DMS 273 (cell line): ENCODE measurements around the gene COL18A1.
"Not testable (repeated sequence)": the region's sequence is repeated elsewhere in the genome, so short reads cannot be mapped to it uniquely, and the experiment has no call there.

Experiments used
- DNase-seq: peaks from one replicate; lab custom pipeline; 2025; ENCODE audit not compliant: unreplicated experiment; lab: John Stamatoyannopoulos, UW

COL18A1 gene

DNA sequence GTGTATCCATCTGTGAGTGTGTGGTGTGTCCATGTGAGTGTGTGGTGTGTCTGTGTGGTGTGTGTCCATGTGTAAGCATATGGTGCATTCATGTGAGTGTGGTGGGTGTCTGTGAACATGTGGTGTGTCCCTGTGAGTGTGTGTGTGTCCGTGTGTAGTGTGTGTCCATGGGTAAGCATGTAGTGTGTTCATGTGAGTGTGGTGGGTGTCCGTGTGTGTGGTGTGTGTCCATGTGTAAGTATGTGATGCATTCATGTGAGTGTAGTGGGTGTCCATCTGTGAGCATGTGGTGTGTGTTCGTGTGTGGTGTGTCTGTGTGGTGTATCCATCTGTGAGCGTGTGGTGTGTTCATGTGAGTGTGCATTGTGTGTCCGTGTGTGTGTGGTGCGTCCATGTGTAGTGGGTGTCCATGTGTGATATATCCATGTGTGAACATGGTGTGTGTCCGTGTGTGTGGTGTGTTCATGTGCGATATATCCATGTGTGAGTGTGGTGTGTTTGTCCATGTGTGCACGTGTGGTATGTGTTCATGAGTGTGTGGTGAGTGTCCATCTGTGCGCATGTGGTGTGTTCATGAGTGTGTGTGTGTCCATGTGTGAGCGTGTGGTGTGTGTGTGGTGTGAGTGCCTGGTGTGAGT lies 124.9 kb downstream of the COL18A1 start:
- DNase-seq, result no peak

DNA sequence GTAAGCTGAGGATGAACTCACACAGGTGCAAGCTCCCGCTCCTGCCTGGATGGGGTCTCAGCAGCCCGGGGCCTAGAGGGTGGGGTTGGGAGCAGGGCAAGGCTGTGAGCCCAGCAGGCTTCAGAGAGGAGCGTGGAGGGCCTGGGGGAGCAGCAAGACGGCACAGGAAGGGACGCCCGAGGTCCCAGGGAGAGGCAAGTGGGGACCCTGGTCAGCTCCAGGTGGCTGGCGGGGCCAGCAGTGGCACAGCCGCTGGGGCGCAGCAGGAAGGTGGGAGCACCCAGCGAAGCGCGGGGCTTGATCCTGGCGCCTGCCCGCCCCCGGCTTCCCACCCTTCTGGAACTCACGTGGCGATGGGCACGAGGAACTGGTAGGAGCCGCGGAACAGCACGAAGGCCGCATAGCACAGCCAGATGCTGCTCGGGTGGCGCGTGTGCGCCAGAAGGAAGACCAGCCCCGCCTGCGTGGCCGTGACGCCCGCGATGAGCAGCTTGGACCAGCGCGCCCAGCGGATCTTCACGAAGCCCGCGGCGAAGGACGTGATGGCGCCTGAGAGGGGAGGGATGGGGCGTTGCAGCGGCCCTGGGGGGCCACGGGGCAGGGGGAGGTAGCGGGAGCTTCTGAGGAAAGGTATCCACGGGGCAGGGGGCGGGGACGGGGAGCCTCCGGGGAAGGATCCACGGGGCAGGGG lies 125.6 kb downstream of the COL18A1 start:
- DNase-seq, result no peak

DNA sequence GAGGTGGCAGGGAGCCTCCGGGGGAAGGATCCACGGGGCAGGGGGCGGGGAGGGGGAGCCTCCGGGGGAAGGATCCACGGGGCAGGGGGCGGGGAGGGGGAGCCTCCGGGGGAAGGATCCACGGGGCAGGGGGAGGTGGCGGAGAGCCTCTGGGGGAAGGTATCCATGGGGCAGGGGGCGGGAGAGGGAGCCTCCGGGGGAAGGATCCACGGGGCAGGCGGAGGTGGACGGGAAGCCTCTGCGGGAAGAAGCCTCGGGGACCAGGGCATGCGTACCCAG lies 126.1 kb downstream of the COL18A1 start:
- not testable (repeated sequence) for DNase-seq

DNA sequence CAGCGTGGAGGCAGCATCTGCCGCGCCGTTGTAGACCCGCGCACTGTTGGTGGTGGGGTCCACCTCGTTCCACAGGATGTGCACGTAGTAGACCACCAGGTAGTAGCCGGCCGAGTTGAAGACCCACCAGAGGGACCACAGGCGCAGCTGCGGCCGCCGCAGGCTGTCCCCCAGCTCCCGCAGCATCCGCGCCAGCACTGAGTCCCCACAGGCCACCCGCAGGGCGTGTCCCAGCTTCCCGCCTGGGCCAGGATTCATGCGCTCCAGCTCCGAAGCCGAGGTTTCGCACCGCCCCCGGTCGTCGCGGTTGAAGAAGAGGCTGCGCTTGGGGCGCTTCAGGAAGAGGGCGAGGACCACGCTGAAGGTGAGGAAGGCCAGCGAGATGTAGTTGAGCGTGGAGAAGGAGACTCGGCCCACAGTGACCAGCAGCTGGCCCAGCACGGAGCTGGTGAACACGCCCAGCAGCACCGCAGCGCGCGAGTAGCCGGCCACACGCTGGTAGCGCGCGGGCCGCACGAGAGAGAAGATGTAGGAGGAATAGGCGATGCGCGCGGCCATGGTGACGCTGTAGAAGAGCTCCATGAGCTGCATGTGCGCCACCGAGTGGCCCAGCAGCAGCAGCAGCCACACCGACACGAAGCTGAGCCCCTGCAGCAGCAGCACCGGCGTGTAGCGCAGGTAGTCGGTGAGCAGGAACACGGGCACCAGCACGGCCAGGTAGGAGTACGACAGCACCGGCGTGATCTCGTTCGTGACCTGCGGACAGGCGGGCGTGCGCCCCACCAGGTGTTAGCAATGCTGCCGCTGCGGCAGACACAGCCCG lies 126.6 kb downstream of the COL18A1 start:
- no peak for DNase-seq

DNA sequence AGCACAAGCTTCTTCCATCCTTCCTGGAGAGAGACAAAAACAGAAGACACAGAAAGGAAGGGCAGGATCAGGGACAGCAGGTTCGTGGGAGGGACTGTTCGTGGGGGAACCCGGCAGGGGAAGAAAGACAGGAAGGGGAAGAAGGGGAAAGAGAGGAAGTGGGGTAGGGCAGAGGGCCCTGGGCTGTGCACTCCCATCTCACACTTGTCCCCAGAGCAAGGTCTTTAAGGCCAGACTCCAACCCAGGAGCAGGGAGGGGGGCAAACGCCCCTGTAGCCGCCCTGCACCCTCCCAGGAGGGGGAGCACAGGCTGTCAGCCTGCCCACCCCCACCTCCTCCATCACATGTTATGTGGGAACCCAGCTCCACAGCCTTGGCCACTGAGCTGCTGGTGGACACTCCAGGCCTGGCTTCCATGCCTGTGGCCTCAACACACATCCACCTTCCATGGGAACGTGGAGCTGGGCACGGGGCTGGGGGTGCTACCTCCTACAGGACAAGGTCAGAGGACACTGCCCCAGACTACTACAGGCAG lies 127.9 kb downstream of the COL18A1 start:
- DNase-seq, result no peak

DNA sequence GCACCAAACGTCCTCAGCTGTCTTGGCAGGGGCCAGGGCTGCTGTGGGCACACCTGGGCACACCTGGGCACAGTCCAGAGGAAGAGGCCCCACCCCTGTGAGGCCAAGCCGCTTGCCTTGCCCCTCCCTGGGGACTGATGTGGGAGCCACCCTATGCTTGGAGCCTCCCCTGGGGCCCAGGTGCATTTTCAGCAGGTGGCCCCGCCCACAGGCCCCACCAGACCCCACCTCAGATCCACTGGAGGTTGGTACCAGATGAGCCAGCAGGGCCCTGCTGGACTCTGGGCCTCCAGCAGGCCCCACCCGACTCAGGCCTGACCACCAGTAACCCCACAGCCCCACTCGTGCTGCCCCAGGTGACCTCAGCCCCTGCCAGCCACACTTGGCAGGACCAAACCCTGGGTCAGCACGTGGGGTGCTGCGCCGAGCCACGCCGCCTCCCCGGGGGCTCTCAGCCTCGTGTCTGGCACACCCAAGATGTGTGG lies 128.4 kb downstream of the COL18A1 start:
- DNase-seq, result no peak

DNA sequence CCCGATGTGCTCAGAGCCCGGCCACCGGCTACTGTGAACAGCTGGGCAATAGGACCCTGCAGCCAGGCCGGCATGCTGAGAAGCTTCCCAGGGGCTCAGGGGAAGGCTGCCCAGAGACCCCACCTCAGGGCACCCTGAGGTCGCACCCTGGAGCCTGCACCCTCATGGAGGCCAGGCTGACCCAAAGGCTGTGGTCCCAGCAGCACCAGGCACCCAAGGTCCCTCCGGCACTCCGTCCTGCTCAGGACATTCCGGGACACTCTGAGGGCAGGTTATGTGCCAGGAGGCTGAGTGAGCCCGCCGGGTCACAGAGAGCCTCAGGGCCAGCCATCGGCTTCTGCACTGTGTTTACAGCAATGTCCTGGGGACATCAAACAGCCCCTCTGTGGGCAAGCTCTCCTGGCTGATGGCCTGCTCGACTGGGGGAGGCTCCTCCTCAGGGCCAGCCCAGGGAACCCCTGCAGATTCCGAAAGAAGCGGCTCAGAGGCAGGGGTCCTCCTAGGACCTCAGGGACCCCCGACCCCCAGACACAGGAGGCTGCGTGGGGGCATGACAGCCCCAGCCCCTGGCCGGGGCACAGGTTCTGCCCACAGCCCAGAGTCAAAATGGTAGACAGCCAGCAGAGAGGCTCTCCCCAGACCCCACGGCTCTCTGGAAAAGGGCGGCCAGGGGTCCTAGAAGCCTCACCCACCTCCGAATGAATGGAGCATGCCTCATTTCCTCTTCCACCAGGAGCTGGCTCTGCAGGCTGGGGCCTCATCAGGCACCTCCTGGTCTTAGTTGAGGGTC lies 129.1 kb downstream of the COL18A1 start:
- DNase-seq, result no peak

DNA sequence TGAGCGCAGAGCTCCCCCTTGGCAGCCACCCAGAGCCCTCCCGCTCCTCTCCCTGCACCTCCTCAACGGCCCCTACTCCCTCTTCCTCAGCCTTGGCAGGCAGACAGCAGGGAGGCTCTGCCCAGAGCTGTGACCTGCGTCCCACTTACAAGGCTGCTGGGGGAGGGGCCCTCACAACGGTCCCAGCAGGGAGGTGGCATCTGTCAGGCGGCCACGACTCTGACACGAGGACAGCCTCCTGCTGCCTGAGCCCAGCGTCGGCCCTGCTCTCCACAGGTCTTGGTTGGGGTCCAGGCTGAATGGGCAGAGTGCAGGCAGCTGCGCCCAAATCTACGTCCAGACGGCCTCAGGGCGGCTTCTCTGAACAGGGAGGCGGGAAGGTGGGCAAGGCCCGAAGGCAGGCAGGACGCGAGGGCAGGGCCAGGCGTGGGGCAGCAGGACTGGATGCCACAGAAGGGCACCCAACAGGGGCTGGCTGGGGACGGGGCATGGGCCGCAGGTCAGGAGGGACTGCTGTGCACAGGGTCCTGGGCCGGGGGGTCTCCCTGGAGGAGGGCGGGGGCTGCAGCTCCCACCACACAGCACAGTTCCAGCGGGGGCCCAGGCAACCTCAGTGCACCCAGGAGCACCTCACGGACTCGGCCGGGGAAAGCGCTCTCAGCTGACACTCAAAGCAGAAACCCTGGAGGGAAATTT lies 129.8 kb downstream of the COL18A1 start:
- DNase-seq, result no peak

DNA sequence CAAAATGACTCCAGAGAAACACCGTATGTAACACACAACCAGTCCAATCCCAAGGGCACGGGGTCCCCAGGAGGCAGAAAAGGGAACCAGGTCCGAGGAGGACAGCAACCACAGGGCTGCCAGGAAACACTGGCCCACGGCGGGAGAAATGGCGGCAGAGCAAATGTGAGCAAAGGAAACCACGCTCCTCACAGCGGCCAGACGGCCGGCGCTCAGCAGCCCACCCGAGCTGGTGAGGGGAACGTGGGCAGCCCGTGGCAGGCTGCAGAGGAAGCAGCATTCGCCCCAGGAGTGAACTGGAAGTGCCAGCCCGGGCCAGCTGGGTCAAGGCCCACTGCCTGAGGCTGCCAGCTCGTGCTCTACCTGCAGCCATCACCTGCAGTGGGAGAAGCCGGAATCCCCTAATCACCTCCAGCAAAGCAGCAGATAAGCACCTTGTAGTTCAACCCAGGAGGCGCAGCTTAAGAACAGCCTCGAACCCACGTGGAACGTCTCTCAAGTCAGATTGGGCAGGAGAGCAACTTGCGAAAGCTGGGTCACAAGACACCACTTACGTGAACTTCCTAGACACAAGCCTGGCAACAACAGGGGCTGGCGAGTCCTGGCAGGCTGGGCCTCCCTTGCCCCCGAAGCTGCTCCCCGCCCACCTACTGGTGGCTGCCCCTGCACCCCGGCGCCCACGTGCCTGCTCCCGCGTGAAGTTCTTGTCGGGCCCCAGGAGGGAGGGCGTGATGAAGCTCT lies 130.5 kb downstream of the COL18A1 start:
- no peak for DNase-seq

DNA sequence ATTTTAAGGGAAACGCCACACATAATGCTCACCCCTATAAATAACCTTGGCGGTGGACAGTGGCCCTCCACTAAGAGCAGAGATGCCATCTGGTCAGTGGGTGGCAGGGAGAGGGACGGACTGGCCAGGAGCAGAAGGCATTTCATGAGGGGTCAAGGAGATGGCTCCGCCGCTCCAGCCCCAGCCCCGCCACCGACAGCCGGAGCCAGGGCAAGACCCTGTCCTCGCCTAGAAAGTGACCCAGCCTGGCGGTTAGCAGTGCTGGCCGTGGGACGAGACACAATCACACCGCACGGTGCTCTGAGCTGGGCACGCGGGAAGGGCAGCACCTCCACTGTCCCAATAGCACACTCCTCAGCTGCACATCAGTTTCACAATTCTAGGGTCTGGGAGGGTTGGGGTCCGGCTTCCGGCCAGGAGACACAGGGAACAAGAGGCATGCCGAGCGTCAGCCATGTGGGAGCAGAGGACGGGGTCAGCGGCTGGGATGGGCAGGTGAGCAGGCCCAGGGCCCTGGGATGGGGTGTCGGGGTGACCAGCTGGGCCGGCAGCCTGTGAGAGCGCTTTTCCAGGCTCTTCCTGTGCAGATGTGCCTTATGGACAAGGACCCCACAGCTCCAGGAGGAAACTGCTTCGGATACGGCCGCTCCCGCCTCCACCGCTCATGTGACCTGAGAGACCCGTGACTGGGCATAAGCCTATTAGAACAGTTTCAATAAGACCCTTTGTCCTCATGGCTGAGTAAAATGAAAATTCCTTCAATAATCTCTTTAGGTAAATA lies 131.5 kb downstream of the COL18A1 start:
- DNase-seq, result no peak

DNA sequence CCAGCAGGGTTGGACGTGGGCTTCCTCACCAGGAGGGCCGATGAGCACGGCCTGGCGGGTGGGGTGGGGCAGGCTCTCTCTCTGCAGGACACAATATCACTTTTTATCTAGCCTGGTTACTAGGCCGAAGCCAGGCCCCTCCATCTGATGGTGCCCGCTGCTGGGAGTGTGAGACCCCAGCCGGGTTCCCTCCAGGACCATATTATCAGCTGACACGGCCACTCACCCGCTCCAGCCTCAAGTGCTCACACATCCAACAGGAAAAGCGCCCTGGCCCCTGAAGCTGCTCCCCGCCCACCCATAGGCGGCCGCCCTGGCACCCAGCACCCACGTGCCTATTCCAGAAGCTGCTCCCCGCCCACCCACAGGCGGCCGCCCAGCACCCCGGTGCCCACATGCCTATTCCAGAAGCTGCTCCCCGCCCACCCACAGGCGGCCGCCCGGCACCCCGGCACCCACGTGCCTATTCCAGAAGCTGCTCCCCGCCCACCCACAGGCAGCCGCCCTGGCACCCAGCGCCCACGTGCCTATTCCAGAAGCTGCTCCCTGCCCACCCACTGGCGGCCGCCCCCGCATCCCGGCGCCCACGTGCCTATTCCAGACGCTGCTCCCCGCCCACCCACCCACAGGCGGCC lies 132.3 kb downstream of the COL18A1 start:
- DNase-seq, result no peak

DNA sequence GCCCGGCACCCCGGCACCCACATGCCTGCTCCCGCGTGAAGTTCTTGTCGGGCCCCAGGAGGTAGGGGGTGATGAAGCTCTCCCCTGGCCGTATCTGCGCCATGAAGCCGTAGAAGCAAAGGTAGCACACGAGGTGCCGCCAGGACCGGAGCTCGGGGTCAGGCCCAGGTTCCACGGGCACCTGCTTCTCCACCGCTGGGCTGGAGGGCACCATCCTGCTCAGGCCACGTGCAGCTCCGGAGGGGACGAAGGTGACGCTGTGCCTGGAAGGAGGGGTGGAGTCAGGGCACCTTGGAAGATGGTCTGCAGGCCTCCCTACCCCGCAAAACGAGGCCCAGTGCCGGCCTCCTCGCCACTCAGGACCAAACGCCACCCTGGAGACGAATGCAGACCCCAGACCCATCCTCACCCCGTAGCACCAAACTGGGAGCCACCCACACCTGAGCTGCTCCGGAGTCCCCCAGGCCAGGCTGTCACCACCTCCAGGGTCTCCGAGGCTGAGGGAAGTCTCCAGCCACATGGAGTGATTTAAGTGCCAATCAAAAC lies 132.9 kb downstream of the COL18A1 start:
- DNase-seq, result no peak

DNA sequence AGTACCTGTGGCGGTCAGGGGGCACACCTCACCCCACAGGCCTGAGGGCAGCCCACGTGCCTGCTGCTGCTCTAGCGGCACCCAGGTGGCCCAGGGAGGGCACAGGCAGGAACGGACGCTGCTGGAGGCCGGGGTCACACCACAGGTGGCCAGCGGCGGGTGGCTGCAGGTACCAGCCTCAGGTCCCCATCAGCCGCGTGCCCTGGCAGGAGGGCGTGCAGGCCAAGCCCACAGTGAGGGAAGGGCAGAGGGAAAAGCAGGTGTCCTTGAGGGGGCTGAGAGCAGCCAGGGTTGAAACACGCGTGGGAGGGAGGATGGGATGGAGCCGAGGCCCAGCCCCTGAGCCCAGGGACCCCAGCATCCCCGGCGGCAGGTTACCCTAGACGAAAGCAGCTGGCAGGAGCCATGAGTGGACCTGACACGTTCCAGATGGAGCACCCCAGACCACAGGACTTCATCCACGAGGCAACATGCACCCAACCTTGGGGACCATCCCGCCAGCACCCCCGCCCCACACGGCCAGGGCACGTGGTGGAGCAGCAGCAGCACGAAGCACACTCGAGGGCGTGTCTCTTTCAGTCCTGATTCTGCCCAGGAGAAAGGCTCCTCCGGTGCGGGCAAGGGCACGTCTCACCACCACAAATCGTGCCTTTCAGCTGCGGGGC lies 133.5 kb downstream of the COL18A1 start:
- no peak for DNase-seq

DNA sequence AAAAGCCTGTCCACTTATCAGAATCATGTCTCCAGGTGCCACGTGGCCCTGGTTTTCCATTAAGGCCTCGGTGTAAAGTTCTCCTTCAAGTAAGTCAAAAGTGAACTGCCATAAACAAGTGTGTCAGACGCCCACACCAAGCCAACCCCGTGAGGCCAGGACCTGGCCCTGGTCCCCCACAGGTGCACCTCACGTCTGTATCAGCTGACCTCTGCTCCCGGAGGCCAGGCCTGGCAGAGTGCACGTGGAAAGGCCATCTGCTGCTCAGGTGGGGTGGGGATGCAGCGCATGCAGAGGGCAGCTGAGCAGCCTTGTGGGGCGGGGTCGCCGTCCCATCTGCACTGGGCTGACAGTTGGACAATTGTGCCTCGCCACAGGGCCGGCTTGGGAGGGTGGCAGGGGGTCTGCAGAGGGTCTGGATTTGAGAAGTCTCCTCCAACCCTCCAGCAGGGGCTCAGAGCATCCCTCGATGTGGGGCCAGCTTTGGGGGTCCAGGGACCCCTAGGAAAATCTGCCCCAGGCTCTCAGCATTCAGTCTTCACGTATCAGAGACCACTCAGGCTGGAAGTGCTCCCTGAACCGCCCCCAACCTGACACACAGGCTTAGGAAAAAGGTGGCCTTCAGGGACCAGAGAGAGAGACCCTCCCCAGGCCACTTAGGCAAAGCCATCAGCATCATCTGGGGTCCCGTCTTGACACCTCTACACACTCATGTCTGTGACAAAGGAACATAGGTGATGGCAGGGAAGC lies 134.3 kb downstream of the COL18A1 start:
- no peak for DNase-seq

DNA sequence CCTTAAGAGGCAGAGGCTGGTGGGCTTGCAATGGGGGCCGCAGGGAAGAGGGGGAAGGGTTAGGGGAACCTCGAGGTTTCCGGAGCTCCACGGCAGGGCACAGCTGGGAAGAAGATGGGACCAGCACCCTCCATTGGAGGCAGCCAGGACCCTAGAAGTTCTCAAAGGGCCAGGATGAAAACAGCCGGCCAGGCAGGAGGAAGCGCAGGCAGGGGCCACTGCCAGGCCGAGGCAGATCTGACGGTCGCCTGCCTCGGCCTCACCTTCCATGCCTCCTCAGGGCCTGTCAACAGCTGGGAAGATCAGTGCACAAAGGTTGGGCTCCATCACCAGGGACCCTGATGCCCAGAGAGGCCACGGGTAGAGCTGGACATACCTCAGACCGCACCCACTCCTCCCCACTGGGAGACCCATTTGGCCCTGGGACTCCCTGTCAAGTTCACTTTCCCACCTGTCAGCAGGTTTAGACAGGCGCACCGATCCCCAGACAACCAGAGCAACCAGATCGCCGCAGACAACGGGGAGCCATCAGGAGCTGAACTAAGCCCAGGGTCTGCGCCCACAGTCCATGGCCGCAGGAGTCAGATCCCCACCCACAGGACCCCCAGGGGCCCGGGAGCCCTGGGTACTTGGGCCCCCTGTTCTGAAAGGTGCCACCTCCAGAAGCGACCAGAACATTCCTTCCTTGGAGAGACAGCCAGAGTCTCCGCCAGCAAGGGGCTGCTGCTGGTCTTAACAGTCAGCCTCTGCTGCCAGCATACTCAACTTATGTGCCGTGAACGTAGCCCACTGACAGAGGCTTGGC lies 135.0 kb downstream of the COL18A1 start:
- DNase-seq, result no peak

DNA sequence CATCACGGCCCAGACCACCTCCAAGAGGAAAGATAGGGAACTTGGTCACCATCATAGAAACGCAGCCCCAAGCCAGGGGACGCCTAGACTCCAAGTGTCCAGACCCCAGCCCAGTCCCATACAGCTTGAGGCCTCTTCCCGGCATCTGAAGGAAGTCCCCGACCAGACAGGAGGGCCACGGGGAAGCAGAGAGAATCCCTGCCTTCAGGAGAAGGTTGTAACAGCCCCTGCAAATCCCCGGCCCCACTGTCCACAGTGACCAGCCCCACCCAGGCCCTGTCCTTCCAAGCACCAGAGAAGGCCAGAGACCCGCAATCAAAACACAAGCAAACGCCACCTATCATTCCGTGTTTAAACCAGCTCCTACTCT lies 135.6 kb downstream of the COL18A1 start:
- DNase-seq, result no peak
